Urothelium cell line (cell line): ENCODE measurements around the gene HOXA11.
A peak's percentile ranks its signal among the peaks of the same experiment; 100 is the strongest.

Experiments
- DNase-seq: peaks from one replicate; pipeline ENCODE4 v3.0.0; 2011; ENCODE audit warnings: low spot score, mixed read lengths
- FAIRE-seq: peaks from 2 replicates; lab custom pipeline; 2011; peaks lifted over from hg19 to GRCh38; lab: Jason Lieb, UNC

Gene HOXA11

DNA sequence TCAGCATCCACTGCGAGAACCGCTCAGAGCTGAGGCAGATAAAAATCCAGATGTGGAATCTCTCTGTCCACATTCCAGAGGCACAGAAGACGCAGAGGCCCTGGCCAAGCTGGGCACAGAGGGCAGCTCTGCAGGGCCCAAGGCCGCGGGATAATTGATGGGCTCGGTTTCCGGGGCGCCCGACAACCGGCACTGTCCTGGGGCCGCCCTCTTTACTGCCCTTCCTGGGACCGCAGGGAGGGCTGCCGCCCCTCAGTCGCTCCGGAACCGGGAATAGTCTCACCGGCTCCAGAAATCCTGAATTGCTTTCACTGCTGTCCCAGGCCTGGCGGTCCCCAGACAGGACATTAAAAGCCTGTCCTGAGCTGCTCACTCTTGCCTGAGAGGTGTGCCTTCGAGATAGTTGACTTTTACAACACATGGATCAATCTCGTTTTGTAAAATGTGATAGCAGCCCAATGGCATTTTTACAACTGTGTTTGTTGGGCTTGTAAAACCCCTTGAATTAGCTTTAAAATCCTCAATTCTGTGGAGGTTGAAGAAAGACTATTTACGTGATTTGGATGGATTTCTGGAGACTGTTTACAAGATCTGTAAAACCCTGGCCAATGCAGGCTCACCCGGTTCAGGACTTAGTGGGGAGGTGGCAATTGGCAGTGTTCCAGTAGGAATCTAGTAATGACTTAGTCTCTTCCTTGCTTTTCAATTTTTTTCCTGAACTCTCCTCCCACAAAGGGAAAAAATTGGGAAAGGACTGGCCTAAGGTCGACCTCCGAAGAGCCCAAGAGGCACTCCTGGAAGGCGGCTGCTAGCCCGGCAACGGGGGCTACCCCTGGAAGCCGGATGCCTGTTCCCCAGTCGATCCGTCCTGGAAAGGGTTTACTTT, 36.0 kb downstream of the HOXA11 start:
- DNase-seq: no peak
- no peak for FAIRE-seq

DNA sequence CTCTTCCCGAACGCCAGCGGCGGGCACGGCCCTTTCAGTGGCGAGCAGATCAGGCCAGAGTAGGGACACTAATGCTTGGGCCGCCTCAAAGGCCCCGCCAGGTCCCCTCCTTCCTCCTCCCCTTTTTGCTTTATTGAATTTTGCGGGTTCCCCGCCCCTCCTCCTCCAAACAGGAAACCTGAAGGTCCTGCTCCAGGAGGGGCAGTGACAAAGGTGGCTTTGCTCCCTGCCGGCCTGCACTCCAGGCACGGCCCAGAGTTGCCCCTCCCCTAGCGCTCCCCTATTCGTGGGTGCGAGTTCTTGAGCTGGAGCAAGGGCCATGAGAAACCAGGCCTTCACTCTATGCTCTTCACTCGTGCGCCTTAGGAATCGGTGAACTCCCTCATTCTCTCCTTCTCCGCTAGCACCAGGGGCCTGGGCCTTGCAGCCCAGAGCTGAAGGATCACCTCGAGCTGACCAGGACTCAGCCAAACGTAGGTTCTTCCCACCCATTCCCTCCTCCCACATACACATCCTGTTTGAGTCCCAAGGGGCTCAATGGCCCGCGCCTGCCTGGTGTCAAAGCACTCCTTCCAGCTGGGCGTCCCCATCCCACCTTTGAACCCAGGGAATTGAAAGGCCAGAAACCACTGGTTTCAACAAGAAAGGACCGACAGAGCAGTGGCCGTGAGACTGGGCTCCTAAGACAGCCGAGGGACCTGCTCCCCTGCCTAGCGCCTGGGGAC, 36.8 kb downstream of the HOXA11 start:
- DNase-seq: no peak
- no peak for FAIRE-seq

DNA sequence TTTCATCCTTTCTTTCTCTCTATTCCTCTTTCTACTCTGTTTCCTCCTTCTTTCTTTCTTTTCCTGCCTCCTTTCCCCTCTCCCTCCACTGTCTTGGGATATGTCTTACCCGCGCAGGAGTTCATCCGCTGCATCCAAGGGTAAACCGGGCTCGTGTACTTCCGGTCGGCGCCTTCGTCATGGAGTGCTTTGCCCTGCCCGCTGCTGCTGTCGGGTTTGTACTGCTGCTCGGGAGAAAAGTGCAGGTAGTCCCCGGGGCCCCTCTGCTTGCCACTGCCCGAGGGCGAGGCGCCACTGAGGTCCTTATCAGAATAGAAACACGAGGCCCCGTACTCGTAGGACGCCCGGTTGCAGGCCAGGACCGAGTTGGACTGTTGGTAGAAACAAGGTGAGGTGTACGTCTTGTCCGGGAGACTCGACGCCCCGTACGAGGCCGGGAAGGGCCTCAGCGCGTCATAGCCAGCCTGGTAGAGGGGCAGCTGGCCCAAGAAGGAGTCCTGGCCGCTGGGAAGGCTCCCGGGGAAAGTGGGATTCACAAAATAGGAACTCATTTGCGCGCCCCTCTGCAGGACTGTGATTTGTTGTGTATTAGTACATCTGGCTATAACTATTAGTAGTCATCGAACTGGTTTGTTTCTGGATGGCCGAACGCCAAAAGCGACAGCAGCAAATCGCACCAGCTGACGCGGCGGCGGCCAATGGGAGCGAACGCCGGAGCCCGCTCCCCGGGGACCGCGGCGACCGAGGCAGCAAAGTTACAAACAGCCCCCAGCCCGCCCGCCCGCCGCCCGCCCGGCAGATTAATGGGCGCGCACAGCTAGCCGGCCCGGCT, 37.6 kb downstream of the HOXA11 start, which contains the start of gene HOXA6:
Gene HOXA6 (minus strand): TSS at position 576 of the 832 bp plus-strand sequence. CDS start 25 bp downstream, at position 551.
- DNase-seq (no peak), FAIRE-seq (no peak)

DNA sequence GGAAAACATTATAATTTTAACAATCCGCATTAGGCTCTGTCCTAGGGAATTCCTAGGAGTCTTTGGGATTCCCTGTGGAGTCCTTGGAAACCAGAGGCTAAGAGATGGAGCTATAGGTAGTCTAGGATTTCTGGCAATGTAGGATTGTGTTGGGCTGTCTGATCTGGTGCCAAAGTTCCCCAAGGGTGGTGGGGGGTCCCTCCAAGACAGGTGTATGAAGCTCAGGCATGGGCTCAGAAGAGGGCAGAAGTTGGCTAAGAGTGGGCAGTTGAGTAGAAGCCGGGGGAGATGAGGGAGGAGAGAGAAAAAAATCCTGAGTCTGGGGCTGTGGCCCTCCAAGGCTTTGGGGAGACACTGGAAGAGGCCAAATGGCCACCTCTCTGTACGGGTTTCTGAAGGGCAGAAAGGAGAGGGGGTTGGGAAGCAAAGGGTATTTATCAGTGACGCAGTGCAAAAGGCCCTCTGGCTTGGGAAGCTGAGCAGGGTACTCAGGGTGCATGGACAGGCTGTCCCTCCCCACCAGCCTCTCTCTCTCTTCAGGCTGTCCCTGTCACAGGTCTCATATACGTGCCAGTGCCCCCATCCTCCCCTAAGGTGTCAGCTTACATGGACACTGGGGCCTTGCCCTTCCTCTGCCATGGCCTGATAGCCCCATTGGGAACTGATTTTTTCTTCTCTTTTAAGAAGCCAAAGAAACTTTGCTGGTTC, 38.4 kb downstream of the HOXA11 start:
- no peak for FAIRE-seq

DNA sequence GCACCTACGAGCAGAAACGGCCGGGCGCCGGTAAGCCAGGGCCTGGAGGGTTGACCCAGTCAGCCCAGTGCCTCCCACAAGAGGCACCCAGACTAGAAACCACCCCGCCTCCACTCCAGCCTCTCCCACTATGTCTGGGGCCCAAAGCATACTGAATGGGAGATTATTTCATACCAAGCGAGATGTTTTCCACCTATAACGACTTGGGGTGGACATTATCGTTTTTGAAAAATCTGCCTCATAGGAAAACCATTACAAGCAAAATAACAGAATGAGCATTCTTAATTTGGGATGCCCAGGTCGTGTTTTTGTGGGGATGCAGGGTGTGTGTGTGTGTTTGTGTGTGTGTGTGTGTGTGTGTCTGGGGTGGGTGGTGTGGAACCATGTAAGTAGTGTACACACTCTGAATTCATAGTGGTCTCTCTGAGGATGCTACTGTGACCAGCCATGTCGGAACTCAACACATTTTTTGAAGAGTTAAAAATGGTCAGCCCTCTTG, 39.1 kb downstream of the HOXA11 start:
- DNase-seq: no peak
- no peak for FAIRE-seq

More for the DNA sequence above, 38.4 kb downstream of the HOXA11 start:
- no peak for DNase-seq

DNA sequence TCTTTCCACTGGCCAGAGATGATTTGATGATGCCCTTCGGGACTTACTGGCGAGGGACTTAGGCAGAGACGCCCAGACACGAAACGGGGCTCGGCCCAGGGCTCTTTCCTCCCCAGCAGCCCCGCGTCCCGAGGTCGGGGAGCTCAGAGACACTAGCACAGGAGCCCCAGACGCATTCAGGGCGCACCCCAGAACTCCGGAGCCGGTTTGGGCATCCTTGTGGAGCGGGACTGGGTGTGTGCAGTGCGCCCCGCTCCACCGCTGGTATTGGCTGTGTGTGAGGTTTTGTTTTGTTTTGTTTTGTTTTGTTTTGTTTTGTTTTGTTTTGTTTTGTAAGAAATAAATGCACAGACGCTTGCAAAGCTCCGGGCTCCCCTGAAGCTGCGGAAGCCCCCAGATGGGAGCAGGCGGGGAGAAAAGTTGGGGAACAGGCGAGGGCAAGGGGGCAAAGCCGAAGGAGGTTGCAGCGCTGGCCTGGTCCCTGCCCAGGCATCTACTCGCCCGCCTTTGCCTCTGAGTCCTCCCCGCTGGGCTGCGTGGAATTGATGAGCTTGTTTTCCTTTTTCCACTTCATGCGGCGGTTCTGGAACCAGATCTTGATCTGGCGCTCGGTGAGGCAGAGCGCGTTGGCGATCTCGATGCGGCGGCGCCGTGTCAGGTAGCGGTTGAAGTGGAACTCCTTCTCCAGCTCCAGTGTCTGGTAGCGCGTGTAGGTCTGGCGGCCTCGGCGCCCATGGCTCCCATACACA, 39.7 kb downstream of the HOXA11 start:
- FAIRE-seq (no peak), DNase-seq (no peak)

DNA sequence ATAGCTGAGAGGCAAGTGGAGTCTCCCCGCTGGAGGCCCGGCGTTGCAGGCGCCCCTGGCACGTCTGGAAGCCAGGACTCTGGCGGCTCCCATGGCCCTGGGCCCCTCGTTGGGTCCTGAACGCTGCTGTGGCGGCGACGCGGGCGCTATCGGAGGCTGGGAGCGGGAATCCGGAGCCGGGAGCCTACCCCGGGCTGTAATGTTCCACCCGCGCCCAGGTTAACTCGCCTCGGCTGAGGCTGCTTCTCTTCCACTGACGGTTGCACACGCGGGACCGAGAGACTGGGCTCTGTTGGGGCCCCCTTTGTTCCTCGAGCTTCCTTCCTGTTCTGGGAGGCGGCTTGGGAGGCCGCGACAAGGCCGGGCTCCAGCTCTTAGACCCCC, 40.3 kb downstream of the HOXA11 start:
- FAIRE-seq (no peak), DNase-seq (no peak)

DNA sequence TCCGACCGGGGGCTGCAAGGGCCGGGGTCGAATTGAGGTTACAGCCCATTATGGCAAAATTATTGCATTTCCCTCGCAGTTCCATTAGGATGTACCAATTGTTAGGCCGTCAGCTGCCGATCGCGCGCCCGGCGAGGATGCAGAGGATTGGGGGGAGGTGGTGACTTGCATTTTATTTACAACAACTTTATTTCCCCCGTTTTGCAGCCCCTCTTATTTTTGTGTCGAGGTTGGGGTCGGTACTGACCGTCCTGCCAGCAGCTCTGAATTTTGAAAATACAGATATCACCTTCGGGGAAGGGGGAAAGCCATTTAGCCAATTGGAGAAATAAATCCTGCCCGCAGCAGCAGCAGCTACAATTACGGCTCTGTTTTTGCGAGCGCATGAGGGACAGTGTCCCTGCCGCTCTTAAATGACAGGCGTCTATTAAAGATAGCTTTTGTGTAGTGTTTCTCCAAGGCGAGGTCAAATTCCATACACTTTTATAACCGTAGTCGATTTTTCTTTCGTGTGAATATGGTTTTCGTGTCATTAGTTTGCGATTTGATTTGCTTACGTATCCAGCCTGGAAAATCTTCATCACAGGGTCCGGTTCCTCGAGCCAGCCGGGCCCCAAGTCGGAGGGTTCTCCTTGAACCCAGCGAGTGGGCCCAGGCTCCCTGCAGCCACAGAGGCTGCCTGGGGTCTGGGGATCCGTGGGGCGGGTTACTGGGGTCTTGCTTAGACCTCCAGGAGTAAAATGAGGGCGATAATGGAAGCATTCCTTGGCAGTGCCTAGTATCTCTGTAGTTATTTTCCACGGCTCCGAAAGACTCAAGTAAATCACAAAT, 40.9 kb downstream of the HOXA11 start:
- no peak for DNase-seq
- FAIRE-seq: peak; percentile 46

DNA sequence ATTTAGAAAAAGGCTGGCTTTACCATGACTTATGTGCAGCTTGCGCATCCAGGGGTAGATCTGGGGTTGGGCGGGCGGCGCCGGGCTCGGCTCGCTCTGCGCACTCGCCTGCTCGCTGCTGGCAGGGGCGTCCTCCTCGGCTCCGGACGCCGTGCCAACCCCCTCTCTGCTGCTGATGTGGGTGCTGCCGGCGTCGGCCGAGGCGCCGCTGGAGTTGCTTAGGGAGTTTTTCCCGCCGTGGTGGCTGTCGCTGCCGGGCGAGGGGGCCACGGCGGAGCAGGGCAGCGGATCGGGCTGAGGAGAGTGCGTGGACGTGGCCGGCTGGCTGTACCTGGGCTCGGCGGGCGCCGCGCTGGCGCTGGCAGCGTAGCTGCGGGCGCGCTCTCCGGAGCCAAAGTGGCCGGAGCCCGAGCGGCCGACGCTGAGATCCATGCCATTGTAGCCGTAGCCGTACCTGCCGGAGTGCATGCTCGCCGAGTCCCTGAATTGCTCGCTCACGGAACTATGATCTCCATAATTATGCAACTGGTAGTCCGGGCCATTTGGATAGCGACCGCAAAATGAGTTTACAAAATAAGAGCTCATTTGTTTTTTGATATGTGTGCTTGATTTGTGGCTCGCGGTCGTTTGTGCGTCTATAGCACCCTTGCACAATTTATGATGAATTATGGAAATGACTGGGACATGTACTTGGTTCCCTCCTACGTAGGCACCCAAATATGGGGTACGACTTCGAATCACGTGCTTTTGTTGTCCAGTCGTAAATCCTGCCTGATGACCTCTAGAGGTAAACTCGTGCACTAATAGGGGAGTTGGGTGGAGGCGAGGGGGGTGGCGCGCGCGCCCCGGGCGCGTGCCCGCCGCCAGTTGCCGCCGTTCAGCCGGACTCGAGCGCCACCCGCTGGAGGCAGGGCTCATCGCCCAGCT, 41.7 kb downstream of the HOXA11 start, which contains the start of gene HOXA5:
Gene HOXA5 (minus strand): TSS at position 659 of the 927 bp plus-strand sequence. CDS start 74 bp downstream, at position 585.
- peak; percentile 87 for FAIRE-seq
- peak; percentile 94 for DNase-seq

DNA sequence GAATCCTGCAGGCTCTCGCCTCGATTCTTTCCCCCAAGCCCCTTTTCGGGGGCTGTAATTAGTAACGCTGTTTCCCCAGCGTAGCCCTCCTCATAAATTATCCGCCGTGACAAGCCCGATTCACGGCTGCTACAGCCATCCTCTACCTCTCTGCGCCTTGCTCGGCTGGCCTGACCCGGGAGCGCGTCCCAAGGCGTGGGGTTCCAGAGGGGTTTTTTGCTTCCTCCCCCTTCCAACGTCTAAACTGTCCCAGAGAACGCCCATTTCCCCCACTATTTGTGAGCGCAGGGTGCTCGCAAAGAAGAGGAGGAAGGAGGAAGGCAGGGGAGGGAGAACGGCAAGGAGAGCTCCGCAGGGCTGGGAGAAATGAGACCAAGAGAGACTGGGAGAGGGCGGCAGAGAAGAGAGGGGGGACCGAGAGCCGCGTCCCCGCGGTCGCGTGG, 42.4 kb downstream of the HOXA11 start:
- FAIRE-seq (peak; percentile 73), DNase-seq (no peak)

DNA sequence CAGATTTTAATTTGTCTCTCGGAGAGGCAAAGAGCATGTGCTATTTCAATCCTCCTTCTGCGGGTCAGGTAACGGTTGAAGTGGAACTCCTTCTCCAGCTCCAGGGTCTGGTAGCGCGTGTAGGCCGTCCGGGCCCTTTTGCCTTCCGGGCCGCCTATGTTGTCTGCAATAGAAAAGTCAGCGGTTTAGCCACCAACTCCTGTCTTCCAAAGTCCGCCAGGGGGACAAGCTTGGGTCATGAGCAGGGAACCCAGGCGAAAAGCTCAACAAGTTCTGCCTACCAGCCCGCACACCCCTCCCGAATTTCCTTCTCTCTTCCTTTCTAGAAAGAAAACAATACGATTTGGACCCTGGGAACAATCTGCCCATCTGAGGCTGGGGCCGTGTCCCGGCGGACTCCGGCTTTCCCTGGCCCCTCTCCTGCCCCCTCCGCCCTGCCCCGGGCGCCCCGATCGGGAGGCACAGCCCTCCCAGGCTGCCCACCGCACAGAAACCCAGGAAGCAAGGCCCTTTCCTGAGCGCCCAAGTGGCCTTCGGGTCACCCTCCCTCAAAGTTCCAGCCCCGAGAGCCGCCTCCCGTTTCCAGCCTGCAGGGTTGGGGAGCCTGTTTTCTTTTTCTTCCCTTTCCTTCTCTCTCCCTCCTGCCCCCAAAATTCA, 43.0 kb downstream of the HOXA11 start:
- DNase-seq (no peak), FAIRE-seq (no peak)

DNA sequence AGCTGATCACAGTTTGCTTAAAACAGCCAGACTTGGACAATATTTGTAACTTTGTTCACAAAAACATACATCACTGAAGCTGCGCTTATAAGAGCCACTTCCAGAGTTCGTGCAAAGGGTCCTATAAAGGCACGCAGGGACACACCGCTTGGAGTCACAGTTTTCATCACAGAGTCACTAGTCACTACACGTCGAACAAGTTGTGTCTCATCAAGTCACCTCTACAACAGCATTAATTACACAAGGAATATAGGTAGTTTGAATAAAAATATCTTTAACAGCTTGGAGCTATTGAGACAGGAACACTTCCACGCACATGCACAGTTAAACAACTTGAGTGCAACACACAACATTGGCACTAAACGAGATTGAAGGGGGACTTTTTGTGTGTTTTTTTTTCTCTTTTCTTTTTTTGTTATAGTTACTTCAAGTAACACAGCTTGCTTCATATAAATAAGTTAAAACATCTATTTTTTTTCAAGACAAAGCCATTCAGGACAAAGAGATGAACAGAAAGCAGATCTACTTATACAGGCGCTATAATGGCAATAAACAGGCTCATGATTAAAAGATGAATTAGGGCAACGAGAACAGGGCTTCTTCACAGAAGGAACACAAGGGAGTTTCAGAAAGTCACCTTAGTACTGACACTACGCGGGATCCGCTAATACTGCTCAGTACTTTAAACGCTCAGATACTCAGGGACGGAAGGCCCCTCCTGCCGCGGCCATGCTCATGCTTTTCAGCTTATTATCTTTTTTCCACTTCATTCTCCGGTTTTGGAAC, 43.7 kb downstream of the HOXA11 start:
- no peak for FAIRE-seq
- no peak for DNase-seq

DNA sequence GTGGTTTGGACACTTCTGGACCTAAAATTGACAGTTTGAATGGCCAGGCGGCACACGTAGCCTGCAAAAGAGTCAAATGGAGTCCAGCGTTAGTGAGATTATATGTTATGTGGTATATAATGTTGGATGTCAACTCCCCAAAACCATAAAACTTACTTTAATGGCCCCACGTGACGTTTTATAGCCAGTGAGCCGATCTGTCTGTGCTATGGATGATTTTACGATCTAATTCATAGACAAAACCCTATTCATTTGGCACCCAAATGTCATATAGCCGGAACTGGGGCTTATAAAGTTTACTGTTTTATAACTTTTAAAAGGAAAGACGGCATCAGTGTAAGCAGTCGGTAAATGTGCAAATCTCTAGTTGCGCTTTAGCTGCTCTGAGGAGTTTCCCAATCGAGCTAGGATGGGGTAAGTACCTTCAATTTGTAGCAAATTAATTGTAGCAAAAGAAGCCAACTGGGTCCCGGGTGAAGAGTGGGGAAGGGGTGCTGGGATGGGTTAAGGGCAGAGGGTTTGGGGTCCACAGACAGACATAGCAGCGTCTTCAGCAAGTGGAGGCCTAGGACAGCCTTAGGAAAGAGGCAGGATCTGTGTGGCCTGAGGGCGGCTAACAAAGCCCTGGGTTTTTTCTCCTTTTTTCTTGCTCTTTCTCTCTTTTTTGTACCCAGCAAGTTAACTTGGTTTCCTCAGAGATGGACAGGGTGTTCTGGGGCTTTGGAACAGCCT, 44.7 kb downstream of the HOXA11 start:
- DNase-seq: no peak
- FAIRE-seq: no peak

DNA sequence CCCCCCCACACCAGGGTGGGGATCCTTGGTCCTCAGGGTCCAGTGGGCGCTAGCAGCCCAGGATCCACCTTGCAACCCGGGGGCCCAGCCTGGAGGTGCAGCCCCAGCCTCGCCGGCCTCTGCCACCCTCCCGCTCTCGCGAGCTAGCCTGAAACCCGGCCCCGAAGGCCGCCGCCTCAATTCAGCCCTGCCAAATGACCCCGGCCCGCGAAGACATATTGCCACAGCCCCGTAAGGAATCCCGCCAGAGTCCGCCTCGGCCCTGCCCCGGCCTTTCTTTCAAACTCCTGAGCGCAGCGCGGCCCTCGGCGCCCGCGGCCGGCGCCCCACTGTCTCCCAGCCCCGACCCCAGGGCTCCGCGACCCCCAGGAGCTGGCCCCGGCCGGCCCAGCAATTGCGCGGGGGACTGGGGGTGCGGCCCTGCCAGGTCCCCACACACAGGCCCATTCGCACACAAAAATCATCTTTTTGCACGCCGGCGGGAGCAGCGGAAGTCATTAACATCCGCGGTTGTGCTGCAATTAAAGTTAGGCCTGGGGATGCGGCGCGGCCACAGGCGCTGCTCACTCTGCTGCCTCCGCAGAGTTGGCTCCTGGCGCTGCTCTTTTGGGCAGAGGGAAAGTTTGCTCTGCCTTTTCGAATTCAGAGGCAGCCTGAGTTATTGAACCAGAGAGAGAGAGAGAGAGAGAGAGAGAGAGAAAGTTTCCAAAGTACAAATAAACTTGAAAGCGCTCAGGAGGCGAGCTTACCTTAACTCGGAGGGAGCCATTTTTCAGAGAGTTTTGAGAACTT, 45.5 kb downstream of the HOXA11 start:
- FAIRE-seq: no peak
- no peak for DNase-seq

DNA sequence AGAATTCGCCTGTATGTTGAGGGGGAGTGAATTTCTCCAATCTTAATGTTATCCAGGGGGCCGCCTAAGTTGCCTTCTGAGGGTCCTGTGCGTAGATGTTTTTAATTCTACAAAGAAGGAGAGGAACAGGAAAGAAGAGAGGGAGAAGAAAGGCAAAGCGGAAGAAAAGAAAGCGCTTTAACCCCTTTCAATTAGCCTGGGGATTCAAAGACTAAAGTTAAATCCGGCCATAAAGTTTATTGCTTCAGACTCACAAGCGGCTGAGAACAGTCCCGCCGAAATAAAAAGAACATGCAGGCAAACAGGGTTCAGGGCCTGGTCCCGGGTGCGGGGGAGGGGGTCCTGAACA, 46.1 kb downstream of the HOXA11 start:
- no peak for DNase-seq
- no peak for FAIRE-seq
